NT2/D1 (cell line): ENCODE measurements around the gene AOAH.

Source experiments
- DNase-seq: peaks from one replicate; pipeline ENCODE4 v3.0.0-alpha.2; 2011; ENCODE audit warnings: low read depth, low spot score
- H3K27me3 ChIP-seq: 2 replicates; pipeline ENCODE4 v1.6.0; 2011; ENCODE audit warnings: mild to moderate bottlenecking; ENCODE audit not compliant: insufficient read length, insufficient read depth
- H3K36me3 ChIP-seq: 2 replicates; pipeline ENCODE4 v1.6.1; 2011; ENCODE audit warnings: mild to moderate bottlenecking, low read length, mixed read lengths; ENCODE audit not compliant: insufficient read depth, insufficient read length
- H3K4me1 ChIP-seq: 2 replicates; pipeline ENCODE4 v1.5.1; 2011; ENCODE audit not compliant: insufficient read depth, insufficient read length
- H3K4me3 ChIP-seq: 2 replicates; pipeline ENCODE4 v1.5.1; 2011; ENCODE audit warnings: low read depth; ENCODE audit not compliant: insufficient read length
- H3K9ac ChIP-seq: 2 replicates; pipeline ENCODE4 v1.6.0; 2011; ENCODE audit warnings: low read depth; ENCODE audit not compliant: insufficient read length
- H3K9me3 ChIP-seq: 2 replicates; pipeline ENCODE4 v1.5.1; 2011; ENCODE audit warnings: mild to moderate bottlenecking, low read length; ENCODE audit not compliant: insufficient read depth
- SUZ12 ChIP-seq: IDR thresholded peaks from 2 replicates; pipeline ENCODE4 v1.6.1; 2011; ENCODE audit not compliant: insufficient read length, insufficient read depth; ENCODE audit errors: extremely low read depth
- YY1 ChIP-seq: IDR thresholded peaks from 2 replicates; pipeline ENCODE4 v1.6.1; 2011; ENCODE audit not compliant: insufficient read length, insufficient read depth
- ZNF274 ChIP-seq: IDR thresholded peaks from 2 replicates; pipeline ENCODE4 v1.6.1; 2011; ENCODE audit warnings: mild to moderate bottlenecking, low read depth, low read length

Gene AOAH

DNA sequence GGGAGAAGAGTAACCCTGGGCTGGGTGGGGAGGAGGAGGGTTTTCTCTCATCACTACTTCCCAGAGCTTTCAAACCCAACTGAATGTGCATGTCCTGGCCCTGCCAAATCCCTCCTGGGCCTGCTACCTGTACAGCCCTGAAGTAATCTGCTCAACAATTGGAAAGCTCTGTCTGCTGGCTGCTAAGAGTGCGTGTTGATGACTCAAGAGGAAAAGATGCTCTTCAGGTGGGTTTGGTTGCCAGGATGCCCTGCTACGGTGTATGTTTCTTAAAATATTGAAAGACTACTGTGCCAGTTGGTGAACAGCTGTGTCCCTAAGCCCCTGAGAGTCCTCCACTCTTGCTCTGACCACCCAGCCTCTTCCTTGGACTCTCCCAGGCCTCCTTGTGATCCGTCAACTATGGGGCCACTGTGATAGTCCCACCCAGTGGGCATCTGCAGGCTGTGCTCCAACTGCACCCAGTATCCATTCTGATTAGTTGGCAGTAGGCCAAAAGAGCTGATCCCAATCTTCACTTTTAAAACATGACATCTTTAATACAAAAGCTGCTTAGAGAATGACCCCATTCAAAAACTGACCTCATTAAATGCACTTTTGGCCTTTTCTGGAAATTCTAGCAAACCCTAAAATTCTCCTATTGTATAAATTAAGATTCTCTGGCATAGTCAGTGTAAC is 85.6 kb downstream of the AOAH start:
- H3K4me3 ChIP-seq, result no peak overlapping the region
- no peaks in the 10 kb centered on the region for H3K36me3 ChIP-seq
- no peak for DNase-seq
- H3K9ac ChIP-seq, result no peak overlapping the region
- H3K27me3 ChIP-seq, result no peaks in the 10 kb centered on the region
- TF ChIP-seq ZNF274, result no peak
- H3K4me1 ChIP-seq, result peaks cover 7% of the 10 kb centered on the region
- H3K9me3 ChIP-seq, result no peaks in the 10 kb centered on the region

DNA sequence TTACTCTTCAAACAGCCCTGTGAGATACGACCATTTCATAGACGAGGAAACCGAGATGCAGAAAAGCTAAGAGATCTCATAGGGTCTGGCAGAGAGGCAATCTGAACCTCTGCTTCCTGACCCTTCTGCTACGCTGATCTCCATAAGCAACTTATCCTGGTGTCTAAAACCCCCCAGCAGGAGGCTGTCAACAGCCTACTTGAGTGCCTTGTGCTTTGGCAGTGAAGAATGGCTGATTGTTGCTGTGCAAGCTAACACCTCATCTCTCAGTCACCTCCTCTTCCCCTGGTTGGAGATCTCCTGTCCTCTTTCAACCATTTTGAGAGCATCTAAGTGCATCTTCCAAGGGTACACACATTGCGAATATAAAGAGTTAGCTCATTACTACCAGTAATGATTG is 86.2 kb downstream of the AOAH start:
- Histone ChIP-seq H3K4me3 (no peak overlapping the region), H3K9me3 (no peaks in the 10 kb centered on the region), H3K9ac (no peak overlapping the region), H3K27me3 (no peaks in the 10 kb centered on the region), H3K36me3 (no peaks in the 10 kb centered on the region), H3K4me1 (peaks cover 11% of the 10 kb centered on the region)
- TF ChIP-seq ZNF274 (no peak), YY1 (no peak), SUZ12 (no peak)
- DNase-seq, result peak; percentile 50

DNA sequence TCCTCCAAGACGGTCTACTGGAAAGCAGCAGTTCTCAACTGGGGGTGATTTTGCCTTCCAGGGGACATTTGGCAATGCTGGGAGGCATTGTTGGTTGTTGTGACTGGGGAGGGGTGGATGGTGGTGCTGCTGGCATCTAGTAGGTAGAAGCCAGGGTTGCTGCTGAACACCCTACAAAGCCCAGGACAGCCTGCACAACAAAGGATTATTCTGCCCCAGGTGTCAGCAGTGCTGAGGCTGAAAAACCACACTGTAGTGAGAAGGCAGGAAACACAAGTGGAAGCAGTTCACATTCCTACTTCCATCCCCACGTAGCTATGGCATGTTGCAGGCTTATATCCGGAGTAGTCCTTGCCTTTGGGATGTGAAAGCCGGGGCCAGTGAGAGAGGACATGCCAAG is 86.9 kb downstream of the AOAH start:
- Histone ChIP-seq H3K36me3 (no peaks in the 10 kb centered on the region), H3K4me1 (peaks cover 17% of the 10 kb centered on the region), H3K9me3 (no peaks in the 10 kb centered on the region)

DNA sequence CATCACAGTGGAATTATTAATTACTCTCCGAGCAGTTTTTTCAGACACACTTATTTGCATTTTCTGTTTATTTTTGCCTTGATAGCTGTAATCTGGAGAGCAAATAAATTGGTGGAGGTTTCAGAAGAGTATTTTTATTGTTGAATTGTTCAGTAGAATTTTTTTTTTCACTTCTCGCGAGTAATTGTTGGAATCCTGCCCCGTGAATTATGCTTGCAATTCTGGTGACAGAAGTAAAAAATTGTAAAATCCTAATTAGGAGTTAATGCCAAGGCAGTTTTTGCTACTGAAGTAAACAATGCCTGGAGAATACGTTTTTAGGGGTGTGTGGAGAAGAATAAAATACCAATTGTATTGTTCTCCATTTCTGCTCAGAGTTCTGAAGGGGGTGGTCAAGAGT is 88.2 kb downstream of the AOAH start:
- no peaks in the 10 kb centered on the region for H3K36me3 ChIP-seq
- no peak overlapping the region for H3K4me3 ChIP-seq
- H3K9me3 ChIP-seq, result no peaks in the 10 kb centered on the region
- H3K4me1 ChIP-seq, result peaks cover 17% of the 10 kb centered on the region
- H3K9ac ChIP-seq, result no peak overlapping the region
- TF ChIP-seq YY1, result no peak
- no peak for TF ChIP-seq SUZ12
- TF ChIP-seq ZNF274, result no peak
- no peaks in the 10 kb centered on the region for H3K27me3 ChIP-seq
- DNase-seq, result no peak

More for the DNA sequence above, 86.9 kb downstream of the AOAH start:
- Histone ChIP-seq H3K4me3 (no peak overlapping the region), H3K27me3 (no peaks in the 10 kb centered on the region), H3K9ac (no peak overlapping the region)
- DNase-seq, result no peak
- no peak for TF ChIP-seq YY1
- TF ChIP-seq SUZ12, result no peak
- no peak for TF ChIP-seq ZNF274

DNA sequence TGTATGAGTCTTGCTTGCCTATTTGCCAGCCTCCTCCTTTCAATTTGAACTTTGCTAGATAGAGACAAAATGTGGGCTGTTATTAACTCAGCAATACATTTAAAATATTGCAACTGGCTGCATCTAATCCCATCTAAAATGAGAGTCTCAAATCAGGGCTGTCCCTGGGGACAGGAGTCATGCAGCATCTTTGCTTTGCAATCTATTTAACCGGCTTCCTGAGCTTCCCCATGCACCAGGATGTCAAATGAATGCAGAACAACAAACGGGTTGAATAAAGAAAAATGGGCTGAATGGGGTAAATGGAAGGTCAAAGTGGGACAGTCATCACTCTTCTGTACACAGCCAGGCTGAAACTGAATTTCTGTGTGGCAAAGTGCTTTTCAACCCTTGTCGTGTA is 89.2 kb downstream of the AOAH start:
- TF ChIP-seq SUZ12 (no peak), YY1 (no peak), ZNF274 (no peak)
- Histone ChIP-seq H3K4me3 (no peak overlapping the region), H3K4me1 (peaks cover 17% of the 10 kb centered on the region), H3K9ac (no peak overlapping the region), H3K27me3 (no peaks in the 10 kb centered on the region), H3K9me3 (no peaks in the 10 kb centered on the region), H3K36me3 (no peaks in the 10 kb centered on the region)
- DNase-seq, result no peak

DNA sequence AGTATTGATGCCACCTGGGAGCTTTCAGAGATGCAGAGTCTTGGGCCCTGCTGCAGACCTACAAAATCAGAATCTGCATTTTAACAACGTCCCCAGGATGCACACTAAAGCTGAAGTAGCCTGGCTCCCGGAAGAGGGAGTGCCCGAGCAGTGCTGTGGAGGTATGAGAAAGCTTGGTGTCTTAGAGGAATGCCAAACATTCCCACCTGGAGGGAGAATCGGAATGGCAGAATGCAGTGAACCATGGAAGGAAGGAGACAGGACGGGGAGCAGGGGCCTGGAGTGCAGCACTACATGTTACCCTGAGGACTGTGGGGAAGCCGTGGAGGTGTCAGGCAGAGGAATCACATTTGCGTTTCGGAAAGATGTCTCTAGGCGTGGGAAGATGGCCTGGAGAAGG is 90.9 kb downstream of the AOAH start:
- no peaks in the 10 kb centered on the region for H3K27me3 ChIP-seq
- H3K36me3 ChIP-seq, result no peaks in the 10 kb centered on the region
- H3K4me3 ChIP-seq, result no peak overlapping the region
- H3K9ac ChIP-seq, result no peak overlapping the region
- TF ChIP-seq YY1 (no peak), ZNF274 (no peak), SUZ12 (no peak)
- DNase-seq, result peak; percentile 87
- H3K4me1 ChIP-seq, result peaks cover 17% of the 10 kb centered on the region
- H3K9me3 ChIP-seq, result no peaks in the 10 kb centered on the region

DNA sequence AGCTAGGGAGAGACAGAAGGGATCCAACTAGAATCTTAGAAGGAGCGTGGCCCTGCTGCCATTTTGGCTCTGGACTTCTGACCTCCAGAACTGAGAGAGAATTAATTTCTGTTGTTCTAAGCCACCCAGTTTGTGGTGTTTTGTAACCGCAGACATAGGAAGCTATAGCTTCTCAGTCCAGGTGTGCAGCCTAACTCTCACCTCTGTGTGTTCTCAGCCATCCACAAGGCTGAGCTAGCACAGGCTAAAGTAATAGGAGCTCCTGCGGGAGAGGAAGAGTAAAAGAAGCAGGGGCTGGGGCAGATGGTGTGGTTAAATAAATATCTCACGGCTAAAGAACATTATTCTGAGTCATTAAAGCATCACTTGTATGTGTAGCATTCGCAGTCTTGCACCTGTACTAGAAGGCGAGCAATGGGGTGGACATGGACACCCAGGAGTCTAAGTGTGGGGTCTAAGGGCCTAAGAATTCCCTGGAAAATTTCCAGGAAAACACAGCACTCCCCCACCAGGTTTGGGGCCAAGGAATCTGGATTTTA is 94.1 kb downstream of the AOAH start:
- no peak overlapping the region for H3K4me3 ChIP-seq
- H3K4me1 ChIP-seq, result peaks cover 12% of the 10 kb centered on the region
- H3K27me3 ChIP-seq, result no peaks in the 10 kb centered on the region
- H3K9ac ChIP-seq, result no peak overlapping the region
- TF ChIP-seq ZNF274 (no peak), YY1 (no peak), SUZ12 (no peak)
- no peaks in the 10 kb centered on the region for H3K9me3 ChIP-seq
- DNase-seq, result no peak
- no peaks in the 10 kb centered on the region for H3K36me3 ChIP-seq

DNA sequence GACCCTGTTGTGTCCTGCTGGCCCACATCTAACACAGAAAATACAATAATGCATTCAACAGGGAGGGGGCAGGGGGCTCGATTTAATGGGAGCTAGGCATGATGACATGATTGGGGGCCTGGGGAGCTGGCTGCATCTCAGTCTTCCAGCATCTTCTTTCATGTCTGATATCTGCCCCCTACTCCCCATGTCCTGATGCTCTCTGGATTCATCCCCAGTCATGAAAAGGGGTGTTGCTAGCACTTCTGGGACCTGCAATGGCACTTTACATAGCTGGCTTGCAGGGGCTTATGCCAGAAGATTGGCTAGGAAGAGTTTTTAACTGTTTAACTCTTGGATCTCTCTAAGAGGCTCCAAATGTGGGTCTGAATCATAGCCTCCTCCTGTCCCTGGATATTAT is 94.9 kb downstream of the AOAH start:
- Histone ChIP-seq H3K9me3 (no peaks in the 10 kb centered on the region), H3K36me3 (no peaks in the 10 kb centered on the region), H3K4me1 (peaks cover 12% of the 10 kb centered on the region), H3K9ac (no peak overlapping the region), H3K4me3 (no peak overlapping the region), H3K27me3 (no peaks in the 10 kb centered on the region)
- no peak for DNase-seq
- TF ChIP-seq SUZ12, result no peak
- TF ChIP-seq YY1, result no peak
- no peak for TF ChIP-seq ZNF274
